ENCODE data around the gene TAC4. TPM values are rescaled to one million over a fixed set of nuclear protein-coding genes. Genes with fewer than 3 reads are reported as not detected.

TAC4 gene
- polyA plus RNA-seq, 1 experiment: not detected

DNA sequence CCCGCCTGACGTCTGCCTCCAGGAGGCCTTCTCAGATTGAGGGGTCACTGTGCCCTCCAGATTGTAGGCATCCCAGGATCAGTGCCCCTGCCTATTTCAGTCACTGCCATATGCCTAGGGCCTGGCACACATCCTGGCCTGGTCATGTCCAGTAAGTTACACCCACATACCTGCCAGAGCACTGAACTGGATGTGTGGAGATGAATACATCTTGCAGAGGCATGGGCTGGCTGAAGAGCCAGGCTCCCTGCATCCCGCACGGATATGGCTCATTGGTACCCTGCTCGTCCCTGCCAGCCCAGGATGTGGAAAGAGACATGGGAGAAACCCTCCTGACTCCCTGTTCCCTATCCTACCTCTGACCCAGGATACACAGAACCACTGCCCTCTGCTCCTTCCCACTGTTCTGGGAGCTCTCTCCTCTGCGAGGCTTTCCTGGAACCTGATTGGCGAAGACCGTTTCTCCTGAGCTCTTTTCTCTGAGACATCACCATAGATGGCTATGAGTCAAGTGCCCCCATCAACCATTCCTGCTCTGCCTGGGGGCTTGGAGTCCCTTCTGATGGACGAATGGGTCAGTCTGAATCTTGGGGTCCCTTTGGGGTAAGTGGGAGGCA, 40.0 kb upstream of the TAC4 start:
- H3K27me3 ChIP-seq (ENCODE audit: control insufficient read depth, insufficient read depth, low read length): peaks cover 37% of the 10 kb centered on the region
- H3K36me3 ChIP-seq (ENCODE audit: control insufficient read depth, insufficient read depth, low read length): no peaks in the 10 kb centered on the region
- TF ChIP-seq, protein P1, sequence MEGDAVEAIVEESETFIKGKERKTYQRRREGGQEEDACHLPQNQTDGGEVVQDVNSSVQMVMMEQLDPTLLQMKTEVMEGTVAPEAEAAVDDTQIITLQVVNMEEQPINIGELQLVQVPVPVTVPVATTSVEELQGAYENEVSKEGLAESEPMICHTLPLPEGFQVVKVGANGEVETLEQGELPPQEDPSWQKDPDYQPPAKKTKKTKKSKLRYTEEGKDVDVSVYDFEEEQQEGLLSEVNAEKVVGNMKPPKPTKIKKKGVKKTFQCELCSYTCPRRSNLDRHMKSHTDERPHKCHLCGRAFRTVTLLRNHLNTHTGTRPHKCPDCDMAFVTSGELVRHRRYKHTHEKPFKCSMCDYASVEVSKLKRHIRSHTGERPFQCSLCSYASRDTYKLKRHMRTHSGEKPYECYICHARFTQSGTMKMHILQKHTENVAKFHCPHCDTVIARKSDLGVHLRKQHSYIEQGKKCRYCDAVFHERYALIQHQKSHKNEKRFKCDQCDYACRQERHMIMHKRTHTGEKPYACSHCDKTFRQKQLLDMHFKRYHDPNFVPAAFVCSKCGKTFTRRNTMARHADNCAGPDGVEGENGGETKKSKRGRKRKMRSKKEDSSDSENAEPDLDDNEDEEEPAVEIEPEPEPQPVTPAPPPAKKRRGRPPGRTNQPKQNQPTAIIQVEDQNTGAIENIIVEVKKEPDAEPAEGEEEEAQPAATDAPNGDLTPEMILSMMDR (IDR thresholded peaks at IDR 0.05; ENCODE audit: insufficient read depth, low read depth, low read length): no peak
- CTCF ChIA-PET: interaction anchor here (0.6 kb wide), 1 partner anchor 21 kb away, joined by 3 read pairs; no protein-coding TSS in a partner anchor
- no peak overlapping the region for H3K4me3 ChIP-seq (ENCODE audit: low read depth, low read length)
- no peak for DNase-seq (ENCODE audit: low read depth)
- POLR2A ChIA-PET: no interaction called here

DNA sequence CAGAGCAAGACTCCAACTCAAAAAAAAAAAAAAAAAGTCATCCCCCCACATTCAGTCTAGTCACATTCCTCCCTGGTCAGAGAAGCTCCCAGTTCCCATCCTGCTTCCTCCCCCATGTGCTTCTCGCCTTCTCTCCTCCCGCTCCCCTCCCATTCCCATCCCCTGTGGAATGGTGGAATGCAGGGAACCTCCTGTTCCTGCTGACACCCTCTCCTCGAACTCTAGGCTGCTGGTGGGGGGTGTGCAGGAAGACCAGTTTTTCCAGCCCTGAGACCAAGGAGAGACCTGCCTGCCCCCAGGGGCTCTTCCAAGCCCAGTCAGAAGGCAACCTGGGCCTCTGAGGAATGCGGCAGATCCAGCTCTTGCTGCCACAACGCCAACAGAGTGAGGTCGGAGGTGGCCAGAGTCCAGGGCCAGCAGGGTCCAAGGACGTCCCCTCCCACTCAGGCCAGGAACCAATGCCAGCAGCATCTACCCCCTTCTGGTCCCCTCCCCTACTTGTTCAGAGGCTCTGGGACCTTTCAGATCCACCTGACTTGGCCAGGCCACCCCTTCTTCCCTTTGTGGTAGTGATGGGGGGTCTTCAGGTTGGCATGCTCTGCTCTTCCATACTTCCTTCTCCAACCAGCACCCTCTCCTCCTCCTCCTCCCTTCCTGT, 39.3 kb upstream of the TAC4 start:
- Histone ChIP-seq H3K4me3 (ENCODE audit: low read depth, low read length) (no peak overlapping the region), H3K27me3 (ENCODE audit: control insufficient read depth, insufficient read depth, low read length) (peaks cover 37% of the 10 kb centered on the region), H3K36me3 (ENCODE audit: control insufficient read depth, insufficient read depth, low read length) (no peaks in the 10 kb centered on the region)
- no peak for DNase-seq (ENCODE audit: low read depth)
- TF ChIP-seq, protein P1 (IDR thresholded peaks at IDR 0.05; ENCODE audit: insufficient read depth, low read depth, low read length): no peak
- ChIA-PET POLR2A (no interaction called here), CTCF (interaction anchor here (0.8 to 1.3 kb wide), 2 partner anchors 12 to 65 kb away, joined by 4 read pairs; no protein-coding TSS in a partner anchor)

DNA sequence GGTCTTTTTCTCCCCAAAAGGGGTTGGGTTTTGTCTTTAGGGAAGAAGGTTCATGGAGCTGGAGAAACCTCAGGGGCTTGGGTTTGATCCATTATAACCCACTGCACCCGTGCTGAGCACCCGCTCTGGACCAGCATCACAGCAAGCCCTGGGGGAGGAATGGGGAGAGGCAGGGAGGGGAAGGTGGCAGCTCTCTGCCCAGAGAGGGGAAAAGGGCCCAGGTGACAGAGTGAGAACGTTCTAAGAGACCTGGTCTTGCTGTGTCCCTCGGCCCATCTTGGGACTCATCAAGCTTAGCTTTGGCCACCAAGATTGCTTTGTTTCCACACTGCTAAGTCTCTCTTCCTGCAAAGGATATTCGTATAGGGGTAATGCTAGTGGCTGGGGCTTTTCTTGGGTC, 38.2 kb upstream of the TAC4 start:
- Histone ChIP-seq H3K36me3 (ENCODE audit: control insufficient read depth, insufficient read depth, low read length) (no peaks in the 10 kb centered on the region), H3K27me3 (ENCODE audit: control insufficient read depth, insufficient read depth, low read length) (peaks cover 38% of the 10 kb centered on the region), H3K4me3 (ENCODE audit: low read depth, low read length) (no peak overlapping the region)
- POLR2A ChIA-PET: no interaction called here
- DNase-seq (ENCODE audit: low read depth): no peak
- TF ChIP-seq, protein P1 (IDR thresholded peaks at IDR 0.05; ENCODE audit: insufficient read depth, low read depth, low read length): no peak
- CTCF ChIA-PET: interaction anchor here (0.5 to 1.3 kb wide), 2 partner anchors 111 to 143 kb away, joined by 4 to 6 read pairs; no protein-coding TSS in a partner anchor

DNA sequence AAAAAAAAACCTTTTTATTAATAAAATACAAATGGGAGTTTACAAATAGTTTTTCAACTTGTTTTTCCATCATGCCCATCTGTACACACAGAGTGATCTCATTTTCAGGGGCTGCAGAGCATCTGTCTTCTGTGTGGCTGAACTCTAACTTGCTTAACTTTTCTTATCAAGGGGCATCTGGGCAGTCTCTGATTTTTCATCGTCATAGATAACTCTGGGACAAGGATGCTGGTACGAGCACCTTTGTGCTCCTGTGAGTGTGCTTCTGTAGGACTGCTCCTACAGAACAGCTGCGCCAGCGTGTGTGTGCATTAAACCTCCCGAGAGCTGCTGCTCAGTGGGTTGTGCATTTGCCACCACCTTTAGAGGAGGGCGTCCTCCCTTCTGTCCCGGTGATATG, 34.6 kb upstream of the TAC4 start:
- Histone ChIP-seq H3K36me3 (ENCODE audit: control insufficient read depth, insufficient read depth, low read length) (no peaks in the 10 kb centered on the region), H3K4me3 (ENCODE audit: low read depth, low read length) (no peak overlapping the region), H3K27me3 (ENCODE audit: control insufficient read depth, insufficient read depth, low read length) (peaks cover 36% of the 10 kb centered on the region)
- TF ChIP-seq, protein P1 (IDR thresholded peaks at IDR 0.05; ENCODE audit: insufficient read depth, low read depth, low read length): no peak
- ChIA-PET CTCF (interaction anchor here (1.0 to 2.6 kb wide), 4 partner anchors 21 to 116 kb away, joined by 3 to 11 read pairs (median 4); no protein-coding TSS in a partner anchor), POLR2A (no interaction called here)
- DNase-seq (ENCODE audit: low read depth): no peak

DNA sequence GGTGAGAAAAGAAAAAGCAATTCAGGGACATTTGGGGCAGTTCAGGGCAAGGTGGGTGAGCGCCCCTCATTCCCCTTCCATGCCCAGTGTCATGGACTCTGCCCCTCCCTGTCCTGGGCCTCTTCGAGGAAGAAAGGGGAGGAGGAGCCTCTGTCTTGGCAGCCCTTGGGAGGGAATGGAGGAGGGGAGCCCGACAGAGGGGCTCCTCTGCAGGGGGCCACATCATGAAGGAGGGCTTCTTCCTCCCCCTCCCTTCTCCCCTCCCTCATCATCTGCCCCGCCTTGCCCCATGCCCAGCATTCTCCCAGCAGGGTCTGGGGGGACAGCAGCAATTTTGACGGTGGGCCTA, 33.2 kb upstream of the TAC4 start:
- DNase-seq (ENCODE audit: low read depth): no peak
- H3K36me3 ChIP-seq (ENCODE audit: control insufficient read depth, insufficient read depth, low read length): no peaks in the 10 kb centered on the region
- TF ChIP-seq, protein P1 (IDR thresholded peaks at IDR 0.05; ENCODE audit: insufficient read depth, low read depth, low read length): no peak
- no peak overlapping the region for H3K4me3 ChIP-seq (ENCODE audit: low read depth, low read length)
- ChIA-PET POLR2A (no interaction called here), CTCF (interaction anchor here (0.7 to 3.6 kb wide), 35 partner anchors 9 to 313 kb away, joined by 3 to 78 read pairs (median 5); partner anchors contain the start of gene DLX3)
- H3K27me3 ChIP-seq (ENCODE audit: control insufficient read depth, insufficient read depth, low read length): peaks cover 33% of the 10 kb centered on the region
